ENCODE data around the gene ROBO1.

The ROBO1 gene

DNA sequence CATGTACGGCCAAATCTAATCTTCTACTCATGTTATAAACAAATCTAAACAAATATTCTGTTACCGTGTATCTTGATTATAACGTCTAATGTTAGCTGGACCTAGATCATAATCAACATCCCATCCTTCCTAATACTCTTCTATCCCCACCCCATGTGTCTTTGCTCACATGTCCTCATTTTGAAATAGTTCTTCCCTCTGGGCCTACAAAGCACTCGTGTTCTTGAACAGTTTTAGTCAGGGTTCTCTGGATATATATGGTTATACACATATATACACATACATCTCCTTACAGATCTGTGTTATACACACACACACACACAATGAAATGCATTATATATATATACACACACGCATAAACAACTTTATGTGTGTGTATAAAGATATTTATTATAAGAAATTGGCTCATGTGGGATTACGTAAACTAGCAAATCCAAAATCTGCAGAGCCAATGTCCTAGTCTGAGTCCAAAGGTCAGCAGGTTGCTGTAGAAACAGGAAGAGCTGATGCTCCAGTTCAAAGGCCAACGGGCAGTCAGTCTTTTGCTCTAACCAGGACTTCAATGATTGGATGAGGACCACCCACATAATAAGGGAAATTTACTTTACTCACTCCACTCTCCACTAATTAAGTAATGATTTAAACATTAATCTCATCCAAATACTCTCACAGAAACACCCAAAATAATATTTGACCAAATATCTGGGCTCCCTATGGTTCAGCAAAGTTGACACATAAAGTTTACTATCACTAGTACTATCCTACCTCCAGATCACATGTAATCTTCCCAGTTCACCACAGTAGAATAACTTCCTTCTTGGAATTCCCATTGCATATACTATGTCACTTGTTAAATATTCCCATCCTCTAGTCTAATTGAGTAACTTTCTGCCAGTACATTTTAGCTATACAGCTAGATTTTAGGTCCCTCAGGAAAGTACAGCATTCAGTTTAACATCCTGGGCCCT is 450.0 kb downstream of the ROBO1 start:
- H3K4me3 ChIP-seq (IDR thresholded peaks at IDR 0.05; ENCODE audit: insufficient read depth, low read depth, low read length) = no peak overlapping the region
- H3K36me3 ChIP-seq (ENCODE audit: insufficient read depth) = no peaks in the 10 kb centered on the region
- no peak overlapping the region for H3K4me2 ChIP-seq
- no peaks in the 10 kb centered on the region for H3K27me3 ChIP-seq (ENCODE audit: insufficient read depth, low read depth)
- H3K4me1 ChIP-seq (ENCODE audit: low read depth, poor library complexity, severe bottlenecking) = no peaks in the 10 kb centered on the region
- TF ChIP-seq, protein P1, sequence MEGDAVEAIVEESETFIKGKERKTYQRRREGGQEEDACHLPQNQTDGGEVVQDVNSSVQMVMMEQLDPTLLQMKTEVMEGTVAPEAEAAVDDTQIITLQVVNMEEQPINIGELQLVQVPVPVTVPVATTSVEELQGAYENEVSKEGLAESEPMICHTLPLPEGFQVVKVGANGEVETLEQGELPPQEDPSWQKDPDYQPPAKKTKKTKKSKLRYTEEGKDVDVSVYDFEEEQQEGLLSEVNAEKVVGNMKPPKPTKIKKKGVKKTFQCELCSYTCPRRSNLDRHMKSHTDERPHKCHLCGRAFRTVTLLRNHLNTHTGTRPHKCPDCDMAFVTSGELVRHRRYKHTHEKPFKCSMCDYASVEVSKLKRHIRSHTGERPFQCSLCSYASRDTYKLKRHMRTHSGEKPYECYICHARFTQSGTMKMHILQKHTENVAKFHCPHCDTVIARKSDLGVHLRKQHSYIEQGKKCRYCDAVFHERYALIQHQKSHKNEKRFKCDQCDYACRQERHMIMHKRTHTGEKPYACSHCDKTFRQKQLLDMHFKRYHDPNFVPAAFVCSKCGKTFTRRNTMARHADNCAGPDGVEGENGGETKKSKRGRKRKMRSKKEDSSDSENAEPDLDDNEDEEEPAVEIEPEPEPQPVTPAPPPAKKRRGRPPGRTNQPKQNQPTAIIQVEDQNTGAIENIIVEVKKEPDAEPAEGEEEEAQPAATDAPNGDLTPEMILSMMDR (conservative IDR thresholded peaks at IDR 0.05; ENCODE audit: low read depth, low read length) = no peak
- no peaks in the 10 kb centered on the region for H3K79me2 ChIP-seq (ENCODE audit: insufficient read depth, low read depth)
- H4K20me1 ChIP-seq (ENCODE audit: insufficient read depth) = no peaks in the 10 kb centered on the region
- no peak overlapping the region for H2AFZ ChIP-seq (ENCODE audit: low read depth)
- no peak overlapping the region for H3K27ac ChIP-seq
- H3K9ac ChIP-seq = no peak overlapping the region

- Histone ChIP-seq H2AFZ (ENCODE audit: low read depth) (no peak overlapping the region), H3K79me2 (ENCODE audit: insufficient read depth, low read depth) (no peaks in the 10 kb centered on the region), H3K27me3 (ENCODE audit: insufficient read depth, low read depth) (no peaks in the 10 kb centered on the region), H3K4me1 (ENCODE audit: low read depth, poor library complexity, severe bottlenecking) (no peaks in the 10 kb centered on the region), H3K4me2 (no peak overlapping the region), H3K36me3 (ENCODE audit: insufficient read depth) (no peaks in the 10 kb centered on the region), H4K20me1 (ENCODE audit: insufficient read depth) (no peaks in the 10 kb centered on the region), H3K27ac (no peak overlapping the region), H3K4me3 (IDR thresholded peaks at IDR 0.05; ENCODE audit: insufficient read depth, low read depth, low read length) (no peak overlapping the region), H3K9ac (no peak overlapping the region)
- TF ChIP-seq, protein P1 (conservative IDR thresholded peaks at IDR 0.05; ENCODE audit: low read depth, low read length) = no peak
Measured at GRCh38 chr3:79314962-79315361, 452.8 kb downstream of the ROBO1 start.

- Histone ChIP-seq H3K36me3 (ENCODE audit: insufficient read depth) (no peaks in the 10 kb centered on the region), H3K4me2 (no peak overlapping the region), H3K27ac (no peak overlapping the region), H3K79me2 (ENCODE audit: insufficient read depth, low read depth) (no peaks in the 10 kb centered on the region), H4K20me1 (ENCODE audit: insufficient read depth) (no peaks in the 10 kb centered on the region), H3K27me3 (ENCODE audit: insufficient read depth, low read depth) (no peaks in the 10 kb centered on the region), H3K4me1 (ENCODE audit: low read depth, poor library complexity, severe bottlenecking) (no peaks in the 10 kb centered on the region), H2AFZ (ENCODE audit: low read depth) (no peak overlapping the region), H3K9ac (no peak overlapping the region), H3K4me3 (IDR thresholded peaks at IDR 0.05; ENCODE audit: insufficient read depth, low read depth, low read length) (no peak overlapping the region)
- TF ChIP-seq, protein P1 (conservative IDR thresholded peaks at IDR 0.05; ENCODE audit: low read depth, low read length) = no peak
Measured at GRCh38 chr3:79314544-79314943, 453.3 kb downstream of the ROBO1 start.

DNA sequence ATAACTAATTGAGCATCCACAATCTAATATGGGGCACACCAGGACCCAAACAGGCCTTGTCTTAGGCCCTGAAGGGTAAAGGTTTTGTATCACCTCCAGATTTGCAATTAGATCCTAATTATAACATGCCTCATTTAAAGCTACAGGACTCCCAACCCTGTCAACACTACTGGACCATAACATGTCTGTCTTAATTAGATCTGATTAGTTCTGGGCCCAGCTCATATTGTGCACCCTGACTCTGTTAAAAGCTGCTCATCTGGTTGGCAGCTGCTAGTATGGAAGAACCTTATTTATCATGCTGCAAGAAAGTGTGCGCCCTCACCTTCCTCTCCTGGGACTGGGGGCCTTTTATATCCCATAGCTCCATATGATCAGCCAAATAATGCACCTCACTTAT is 457.8 kb downstream of the ROBO1 start:
- Histone ChIP-seq H3K9ac (no peak overlapping the region), H3K4me1 (ENCODE audit: low read depth, poor library complexity, severe bottlenecking) (no peaks in the 10 kb centered on the region), H4K20me1 (ENCODE audit: insufficient read depth) (no peaks in the 10 kb centered on the region), H3K27ac (no peak overlapping the region), H3K4me2 (no peak overlapping the region), H3K4me3 (IDR thresholded peaks at IDR 0.05; ENCODE audit: insufficient read depth, low read depth, low read length) (no peak overlapping the region), H3K27me3 (ENCODE audit: insufficient read depth, low read depth) (no peaks in the 10 kb centered on the region), H3K79me2 (ENCODE audit: insufficient read depth, low read depth) (no peaks in the 10 kb centered on the region), H2AFZ (ENCODE audit: low read depth) (no peak overlapping the region), H3K36me3 (ENCODE audit: insufficient read depth) (no peaks in the 10 kb centered on the region)
- TF ChIP-seq, protein P1 (conservative IDR thresholded peaks at IDR 0.05; ENCODE audit: low read depth, low read length) = no peak
